Smooth muscle cell (in vitro differentiated cells): Measurements from ENCODE around the gene HYAL2. TPM values are rescaled to one million over a fixed set of nuclear protein-coding genes. Genes with fewer than 3 reads are reported as not detected.

Experiments
- DNase-seq: peaks from one replicate; lab custom pipeline; 2025; ENCODE audit not compliant: unreplicated experiment; lab: John Stamatoyannopoulos, UW
- H2AFZ ChIP-seq: fragments of 200-600 bp; sonication (generic); 2 replicates; pipeline ENCODE4 v1.6.0; 2016; ENCODE audit warnings: antibody characterized with exemption, low read depth, mild to moderate bottlenecking
- H3F3A ChIP-seq: fragments of 200-600 bp; sonication (generic); 2 replicates; pipeline ENCODE4 v1.6.0; 2017; ENCODE audit warnings: antibody characterized with exemption, low read depth
- H3K27ac ChIP-seq: fragments of 200-600 bp; sonication (generic); 2 replicates; pipeline ENCODE4 v1.5.1; 2016; ENCODE audit warnings: low read depth, mild to moderate bottlenecking
- H3K27me3 ChIP-seq: fragments of 200-600 bp; sonication (generic); 2 replicates; pipeline ENCODE4 v1.6.1; 2016; ENCODE audit warnings: low read depth, mild to moderate bottlenecking
- H3K36me3 ChIP-seq: fragments of 200-600 bp; sonication (generic); 2 replicates; pipeline ENCODE4 v1.5.1; 2016; ENCODE audit warnings: low read depth
- H3K4me1 ChIP-seq: fragments of 200-600 bp; sonication (generic); 2 replicates; pipeline ENCODE4 v1.5.1; 2016; ENCODE audit warnings: low read depth
- H3K4me2 ChIP-seq: fragments of 200-600 bp; sonication (generic); 2 replicates; pipeline ENCODE4 v1.6.0; 2016; ENCODE audit warnings: mild to moderate bottlenecking
- H3K4me3 ChIP-seq: fragments of 200-600 bp; sonication (generic); 2 replicates; pipeline ENCODE4 v1.5.1; 2016; ENCODE audit warnings: mild to moderate bottlenecking
- H3K79me2 ChIP-seq: fragments of 200-600 bp; sonication (generic); 2 replicates; pipeline ENCODE4 v1.6.0; 2016; ENCODE audit warnings: low read depth, mild to moderate bottlenecking
- H3K9ac ChIP-seq: fragments of 200-600 bp; sonication (generic); 2 replicates; pipeline ENCODE4 v1.6.0; 2016; ENCODE audit warnings: low read depth
- H3K9me3 ChIP-seq: fragments of 200-600 bp; sonication (generic); replicated peaks from 2 replicates; pipeline ENCODE4 v1.5.1; 2016; ENCODE audit warnings: low read depth
- H4K20me1 ChIP-seq: fragments of 200-600 bp; sonication (generic); 2 replicates; pipeline ENCODE4 v1.6.0; 2016; ENCODE audit warnings: low read depth
- WGBS: methylation state at CpG from one replicate; pipeline ENCODE4 v1.1.7; 2016; ENCODE audit warnings: low lambda C conversion rate; 5-methylcytosine and 5-hydroxymethylcytosine counted together
- polyA plus RNA-seq: library from polyadenylated mRNA; unstranded; fragments of >200 nt; fragmentation: Nextera tagmentation; extraction: Ambion mirVana; gene quantifications from 2 replicates; pipeline ENCODE4 v1.2.1, GENCODE V29; 2016
- total RNA-seq: library from RNA; depleted of rRNA; stranded (reverse); fragments of >200 nt; gene quantifications from 2 replicates; pipeline ENCODE4 v1.2.3, GENCODE V29; 2014
- TF ChIP-seq, protein P1 (sequence below): fragments of 200-600 bp; sonication (generic); IDR thresholded peaks from 2 replicates; pipeline ENCODE4 v1.5.1; 2017; ENCODE audit warnings: borderline replicate concordance, mild to moderate bottlenecking, antibody characterized with exemption; ENCODE audit not compliant: insufficient read depth, poor library complexity, severe bottlenecking

HYAL2 gene
- total and polyA plus RNA-seq, 2 experiments from 2014 or later = 83.3 to 88.0 TPM

DNA sequence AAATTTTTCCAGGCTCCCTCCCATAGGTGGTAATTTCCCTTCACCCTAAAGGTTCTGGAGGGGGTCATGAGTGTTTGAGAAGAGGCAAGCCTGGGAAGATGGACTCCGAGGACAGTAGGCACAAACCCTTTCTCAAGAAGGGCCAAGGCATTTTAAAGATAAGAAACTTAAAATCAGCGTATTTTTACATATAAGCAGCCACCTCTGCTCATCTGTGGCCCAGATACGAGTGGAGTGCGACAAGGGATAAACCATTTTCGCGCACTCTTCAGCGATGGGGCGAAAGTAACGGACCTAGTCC is 17.6 kb upstream of the HYAL2 start:
- no peak for DNase-seq
- 45% methylated on average over 7 of the region's 9 CpGs for WGBS
- Histone ChIP-seq H3F3A (peaks cover 11% of the 10 kb centered on the region), H3K9ac (no peak overlapping the region), H3K4me1 (peaks cover 29% of the 10 kb centered on the region), H2AFZ (peak overlapping the region; percentile 62), H3K27me3 (peaks cover 19% of the 10 kb centered on the region), H3K27ac (no peak overlapping the region), H3K9me3 (no peaks in the 10 kb centered on the region), H3K4me2 (peak overlapping the region; percentile 89), H3K79me2 (peaks cover 18% of the 10 kb centered on the region), H3K4me3 (peak overlapping the region; percentile 45), H4K20me1 (peaks cover 12% of the 10 kb centered on the region), H3K36me3 (no peaks in the 10 kb centered on the region)
- TF ChIP-seq, protein P1, sequence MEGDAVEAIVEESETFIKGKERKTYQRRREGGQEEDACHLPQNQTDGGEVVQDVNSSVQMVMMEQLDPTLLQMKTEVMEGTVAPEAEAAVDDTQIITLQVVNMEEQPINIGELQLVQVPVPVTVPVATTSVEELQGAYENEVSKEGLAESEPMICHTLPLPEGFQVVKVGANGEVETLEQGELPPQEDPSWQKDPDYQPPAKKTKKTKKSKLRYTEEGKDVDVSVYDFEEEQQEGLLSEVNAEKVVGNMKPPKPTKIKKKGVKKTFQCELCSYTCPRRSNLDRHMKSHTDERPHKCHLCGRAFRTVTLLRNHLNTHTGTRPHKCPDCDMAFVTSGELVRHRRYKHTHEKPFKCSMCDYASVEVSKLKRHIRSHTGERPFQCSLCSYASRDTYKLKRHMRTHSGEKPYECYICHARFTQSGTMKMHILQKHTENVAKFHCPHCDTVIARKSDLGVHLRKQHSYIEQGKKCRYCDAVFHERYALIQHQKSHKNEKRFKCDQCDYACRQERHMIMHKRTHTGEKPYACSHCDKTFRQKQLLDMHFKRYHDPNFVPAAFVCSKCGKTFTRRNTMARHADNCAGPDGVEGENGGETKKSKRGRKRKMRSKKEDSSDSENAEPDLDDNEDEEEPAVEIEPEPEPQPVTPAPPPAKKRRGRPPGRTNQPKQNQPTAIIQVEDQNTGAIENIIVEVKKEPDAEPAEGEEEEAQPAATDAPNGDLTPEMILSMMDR = no peak

DNA sequence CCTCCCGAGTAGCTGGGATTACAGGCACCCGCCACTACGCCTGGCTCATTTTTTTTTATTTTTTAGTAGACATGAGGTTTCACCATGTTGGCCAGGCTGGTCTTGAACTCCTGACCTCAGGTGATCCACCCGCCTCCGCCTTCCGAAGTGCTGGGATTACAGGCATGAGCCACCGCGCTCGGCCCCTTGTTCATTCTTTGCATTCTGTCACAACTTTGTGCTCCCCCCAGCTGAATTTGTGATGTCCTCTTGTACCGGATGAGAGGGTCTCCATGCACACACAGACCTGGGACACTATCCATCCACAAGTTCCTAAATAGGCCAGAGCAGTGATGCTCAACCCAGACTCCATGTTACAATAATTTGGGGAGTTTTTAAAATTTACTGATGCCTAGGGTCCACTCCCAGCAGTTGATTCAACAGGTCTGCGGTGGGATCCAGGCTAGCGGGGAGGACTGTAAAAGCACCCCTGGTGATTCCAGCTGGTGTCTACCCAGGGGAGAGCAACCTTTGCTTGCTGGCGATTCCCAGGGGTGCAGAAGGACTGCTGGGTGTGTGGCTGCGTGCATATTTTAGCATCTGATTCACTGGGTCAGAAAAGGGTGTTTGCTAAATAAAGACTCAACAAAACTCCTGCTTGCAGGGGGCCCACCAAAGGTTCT is 17.1 kb upstream of the HYAL2 start:
- TF ChIP-seq, protein P1 = no peak
- H3K27ac ChIP-seq = no peak overlapping the region
- DNase-seq = no peak
- peak overlapping the region; percentile 45 for H3K4me3 ChIP-seq
- no peak overlapping the region for H3K9ac ChIP-seq
- H4K20me1 ChIP-seq = peaks cover 17% of the 10 kb centered on the region
- H3K79me2 ChIP-seq = peaks cover 23% of the 10 kb centered on the region
- 92% methylated on average over 14 of the region's 14 CpGs for WGBS
- H3K4me2 ChIP-seq = peak overlapping the region; percentile 89
- peaks cover 19% of the 10 kb centered on the region for H3K27me3 ChIP-seq
- H2AFZ ChIP-seq = no peak overlapping the region
- no peaks in the 10 kb centered on the region for H3K36me3 ChIP-seq
- H3K9me3 ChIP-seq = no peaks in the 10 kb centered on the region
- peaks cover 16% of the 10 kb centered on the region for H3F3A ChIP-seq
- H3K4me1 ChIP-seq = peaks cover 34% of the 10 kb centered on the region

DNA sequence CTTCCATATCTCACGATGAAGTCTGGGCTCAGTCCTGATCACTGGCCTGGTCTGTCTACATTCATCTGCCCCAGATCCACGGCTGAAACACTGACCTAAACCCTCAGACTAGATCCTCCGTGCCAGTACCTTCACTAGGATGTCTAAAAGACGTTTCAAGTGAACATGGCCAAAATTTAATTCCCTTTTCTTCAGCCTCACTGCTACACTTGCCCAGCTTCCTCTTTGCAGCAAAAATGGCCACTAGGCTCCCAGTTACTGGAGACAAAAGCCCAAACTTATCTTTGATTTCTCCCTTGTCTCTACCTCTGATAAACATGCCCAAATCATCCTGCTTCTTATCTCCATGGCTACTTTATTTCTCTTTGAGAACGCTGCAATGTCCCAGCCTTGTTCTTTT is 16.4 kb upstream of the HYAL2 start:
- Histone ChIP-seq H3K4me2 (no peak overlapping the region), H3K79me2 (peaks cover 30% of the 10 kb centered on the region)
- DNase-seq = no peak

More for the DNA sequence above, 16.4 kb upstream of the HYAL2 start:
- Histone ChIP-seq H2AFZ (no peak overlapping the region), H3K27me3 (peaks cover 19% of the 10 kb centered on the region), H3K36me3 (no peaks in the 10 kb centered on the region), H3K9ac (no peak overlapping the region), H4K20me1 (peaks cover 23% of the 10 kb centered on the region), H3K27ac (no peak overlapping the region), H3K4me1 (peaks cover 40% of the 10 kb centered on the region), H3K9me3 (no peaks in the 10 kb centered on the region), H3F3A (peaks cover 17% of the 10 kb centered on the region), H3K4me3 (no peak overlapping the region)
- TF ChIP-seq, protein P1 = no peak
- WGBS = 86% methylated on average over 5 of the region's 5 CpGs
